Measurements from ENCODE around the gene FAM171A1. TPM values are rescaled to one million over a fixed set of nuclear protein-coding genes. Genes with fewer than 3 reads are reported as not detected.

The FAM171A1 gene
- total RNA-seq, 4 donors from 2014 or later = 7.4 to 40.4 (median 21.6) TPM

- Histone ChIP-seq H3K9me3 (no peaks in the 10 kb centered on the region), H3K4me1 (peaks cover 0 to 4% of the 10 kb centered on the region in 2 donors), H3K27ac (no peak overlapping the region), H3K4me3 (no peak overlapping the region), H3K27me3 (no peaks in the 10 kb centered on the region), H3K36me3 (no peaks in the 10 kb centered on the region)
- no peak for TF ChIP-seq POLR2A (IDR thresholded peaks at IDR 0.05)
- TF ChIP-seq, protein P1, sequence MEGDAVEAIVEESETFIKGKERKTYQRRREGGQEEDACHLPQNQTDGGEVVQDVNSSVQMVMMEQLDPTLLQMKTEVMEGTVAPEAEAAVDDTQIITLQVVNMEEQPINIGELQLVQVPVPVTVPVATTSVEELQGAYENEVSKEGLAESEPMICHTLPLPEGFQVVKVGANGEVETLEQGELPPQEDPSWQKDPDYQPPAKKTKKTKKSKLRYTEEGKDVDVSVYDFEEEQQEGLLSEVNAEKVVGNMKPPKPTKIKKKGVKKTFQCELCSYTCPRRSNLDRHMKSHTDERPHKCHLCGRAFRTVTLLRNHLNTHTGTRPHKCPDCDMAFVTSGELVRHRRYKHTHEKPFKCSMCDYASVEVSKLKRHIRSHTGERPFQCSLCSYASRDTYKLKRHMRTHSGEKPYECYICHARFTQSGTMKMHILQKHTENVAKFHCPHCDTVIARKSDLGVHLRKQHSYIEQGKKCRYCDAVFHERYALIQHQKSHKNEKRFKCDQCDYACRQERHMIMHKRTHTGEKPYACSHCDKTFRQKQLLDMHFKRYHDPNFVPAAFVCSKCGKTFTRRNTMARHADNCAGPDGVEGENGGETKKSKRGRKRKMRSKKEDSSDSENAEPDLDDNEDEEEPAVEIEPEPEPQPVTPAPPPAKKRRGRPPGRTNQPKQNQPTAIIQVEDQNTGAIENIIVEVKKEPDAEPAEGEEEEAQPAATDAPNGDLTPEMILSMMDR (IDR thresholded peaks at IDR 0.05) = no peak
- DNase-seq = no peak
- intact Hi-C loops (cut with DNase I; ENCODE audit: low total_unique reads) = no loop called here
Measured at GRCh38 chr10:15314482-15315045, 56.5 kb downstream of the FAM171A1 start.

GRCh38 chr10:15313843-15314242 lies 57.2 kb downstream of the FAM171A1 start:
- peaks cover 0 to 4% of the 10 kb centered on the region in 2 donors for H3K4me1 ChIP-seq
- peak overlapping the region in 1 of 2 donors; percentile 48 for H3K27ac ChIP-seq
- H3K36me3 ChIP-seq = no peaks in the 10 kb centered on the region
- TF ChIP-seq, protein P1 (IDR thresholded peaks at IDR 0.05) = no peak
- TF ChIP-seq POLR2A (IDR thresholded peaks at IDR 0.05) = no peak
- DNase-seq = peak; percentile 21 to 24
- H3K27me3 ChIP-seq = no peaks in the 10 kb centered on the region
- intact Hi-C loops (cut with DNase I; ENCODE audit: low total_unique reads) = no loop called here
- no peak overlapping the region for H3K4me3 ChIP-seq
- H3K9me3 ChIP-seq = no peaks in the 10 kb centered on the region

DNA sequence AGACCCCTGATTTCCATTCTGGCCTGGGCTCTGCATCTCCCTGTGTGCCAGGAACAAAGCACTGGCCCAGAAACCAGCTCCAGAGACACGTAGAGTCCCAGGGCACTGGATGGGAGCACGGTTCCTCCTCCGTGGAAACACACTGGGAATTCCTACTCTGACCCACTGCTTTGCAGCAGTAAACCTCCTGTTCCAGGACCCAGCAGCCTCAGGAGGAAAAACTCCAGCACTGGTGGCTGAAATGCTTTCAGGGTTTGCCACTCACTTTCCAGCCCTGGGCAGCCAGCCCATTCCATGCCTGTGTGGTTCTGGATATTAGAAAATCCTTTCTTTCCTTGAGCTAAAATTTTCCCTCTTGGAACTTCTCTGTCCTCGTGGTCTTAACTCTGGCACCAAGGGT lies 58.0 kb downstream of the FAM171A1 start:
- H3K9me3 ChIP-seq = no peaks in the 10 kb centered on the region
- H3K27me3 ChIP-seq = no peaks in the 10 kb centered on the region
- TF ChIP-seq, protein P1 (IDR thresholded peaks at IDR 0.05) = no peak
- no peak for TF ChIP-seq POLR2A (IDR thresholded peaks at IDR 0.05)
- DNase-seq = no peak
- no peak overlapping the region for H3K4me3 ChIP-seq
- H3K27ac ChIP-seq = peak overlapping the region in 1 of 2 donors; percentile 48
- peaks cover 0 to 4% of the 10 kb centered on the region in 2 donors for H3K4me1 ChIP-seq
- no peaks in the 10 kb centered on the region for H3K36me3 ChIP-seq
- intact Hi-C loops (cut with DNase I; ENCODE audit: low total_unique reads) = no loop called here

GRCh38 chr10:15311569-15312280 lies 59.4 kb downstream of the FAM171A1 start:
- intact Hi-C loops (cut with DNase I; ENCODE audit: low total_unique reads) = no loop called here
- H3K9me3 ChIP-seq = no peaks in the 10 kb centered on the region

More at GRCh38 chr10:15311569-15312280, 59.4 kb downstream of the FAM171A1 start:
- no peak for DNase-seq
- no peaks in the 10 kb centered on the region for H3K36me3 ChIP-seq
- TF ChIP-seq, protein P1 (IDR thresholded peaks at IDR 0.05) = no peak
- TF ChIP-seq POLR2A (IDR thresholded peaks at IDR 0.05) = no peak
- H3K4me3 ChIP-seq = no peak overlapping the region
- H3K27ac ChIP-seq = no peak overlapping the region
- H3K27me3 ChIP-seq = no peaks in the 10 kb centered on the region
- peaks cover 0 to 4% of the 10 kb centered on the region in 2 donors for H3K4me1 ChIP-seq

Data from uterus (tissue), 4 donors.